Omental fat pad (tissue), 4 donors: Measurements from ENCODE around the gene FAIM2. TPM values are rescaled to one million over a fixed set of nuclear protein-coding genes. Genes with fewer than 3 reads are reported as not detected.

Experiments used
- ATAC-seq: fragments of 150-250 bp; one replicate; pipeline ENCODE4 v1.9.1; 2016; ENCODE audit warnings: mild to moderate bottlenecking, moderate library complexity; ENCODE audit not compliant: low FRiP score
- DNase-seq: peaks from one replicate; pipeline ENCODE4 v3.0.0-alpha.2; 2019; ENCODE audit warnings: low spot score
- total RNA-seq, 4 donors: library from RNA; depleted of rRNA; stranded (reverse); fragments of >200 nt; gene quantifications; one replicate each; pipeline ENCODE4 v1.1.0, GENCODE V29; 2016
- TF ChIP-seq, protein P1 (sequence below), 3 donors: fragments of 450-650 bp; IDR thresholded peaks; one replicate each; pipeline ENCODE4 v1.5.1; 2016 to 2017; ENCODE audit warnings: antibody characterized with exemption in 3 of 3, mild to moderate bottlenecking in 3 of 3, moderate library complexity in 2 of 3

Gene FAIM2
- total RNA-seq, 4 donors from 2014 or later: 0.36 to 6.1 (median 3.1) TPM

DNA sequence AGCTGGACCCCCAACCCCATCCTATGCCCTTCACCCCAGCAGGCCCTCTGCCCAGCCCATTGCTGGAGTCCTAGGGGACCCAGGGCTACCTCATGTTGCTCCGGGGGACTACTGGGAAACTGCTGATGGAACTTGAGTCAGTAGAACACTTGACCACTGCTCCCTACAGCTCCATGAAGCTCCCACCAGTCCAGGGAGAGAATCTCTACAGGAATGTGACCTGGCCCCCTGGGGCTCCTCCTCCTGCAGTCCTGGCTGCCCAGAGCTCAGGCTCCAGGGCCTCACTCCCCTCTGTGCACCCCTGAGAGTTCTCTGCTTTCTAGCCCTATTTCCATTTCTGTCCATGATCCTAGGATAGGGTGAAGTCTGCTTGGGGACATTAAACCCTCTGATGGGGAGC, 36.0 kb upstream of the FAIM2 start:
- DNase-seq: no peak
- TF ChIP-seq, protein P1, sequence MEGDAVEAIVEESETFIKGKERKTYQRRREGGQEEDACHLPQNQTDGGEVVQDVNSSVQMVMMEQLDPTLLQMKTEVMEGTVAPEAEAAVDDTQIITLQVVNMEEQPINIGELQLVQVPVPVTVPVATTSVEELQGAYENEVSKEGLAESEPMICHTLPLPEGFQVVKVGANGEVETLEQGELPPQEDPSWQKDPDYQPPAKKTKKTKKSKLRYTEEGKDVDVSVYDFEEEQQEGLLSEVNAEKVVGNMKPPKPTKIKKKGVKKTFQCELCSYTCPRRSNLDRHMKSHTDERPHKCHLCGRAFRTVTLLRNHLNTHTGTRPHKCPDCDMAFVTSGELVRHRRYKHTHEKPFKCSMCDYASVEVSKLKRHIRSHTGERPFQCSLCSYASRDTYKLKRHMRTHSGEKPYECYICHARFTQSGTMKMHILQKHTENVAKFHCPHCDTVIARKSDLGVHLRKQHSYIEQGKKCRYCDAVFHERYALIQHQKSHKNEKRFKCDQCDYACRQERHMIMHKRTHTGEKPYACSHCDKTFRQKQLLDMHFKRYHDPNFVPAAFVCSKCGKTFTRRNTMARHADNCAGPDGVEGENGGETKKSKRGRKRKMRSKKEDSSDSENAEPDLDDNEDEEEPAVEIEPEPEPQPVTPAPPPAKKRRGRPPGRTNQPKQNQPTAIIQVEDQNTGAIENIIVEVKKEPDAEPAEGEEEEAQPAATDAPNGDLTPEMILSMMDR (IDR thresholded peaks at IDR 0.05): no peak
- no peak for ATAC-seq

DNA sequence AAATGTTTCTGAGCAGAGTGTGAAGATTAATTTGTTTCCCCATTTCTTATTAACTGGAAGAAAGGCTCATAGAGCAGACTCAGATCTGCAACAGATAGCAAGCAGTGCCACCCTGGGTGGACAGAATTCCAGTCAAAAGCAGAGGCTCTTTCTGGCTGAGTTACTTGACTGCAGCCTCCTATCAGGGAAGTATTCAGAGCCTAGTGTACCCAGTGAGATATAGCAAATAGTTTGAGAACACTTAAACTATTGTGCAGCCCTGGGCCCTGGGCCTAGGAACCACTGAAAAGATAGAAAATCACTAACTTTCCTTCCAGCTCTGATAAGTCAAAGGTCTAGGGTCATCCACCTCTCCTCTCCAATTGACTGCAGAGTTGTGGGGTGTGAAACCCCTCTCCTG, 35.6 kb upstream of the FAIM2 start:
- no peak for ATAC-seq
- TF ChIP-seq, protein P1 (IDR thresholded peaks at IDR 0.05): no peak
- DNase-seq: no peak

DNA sequence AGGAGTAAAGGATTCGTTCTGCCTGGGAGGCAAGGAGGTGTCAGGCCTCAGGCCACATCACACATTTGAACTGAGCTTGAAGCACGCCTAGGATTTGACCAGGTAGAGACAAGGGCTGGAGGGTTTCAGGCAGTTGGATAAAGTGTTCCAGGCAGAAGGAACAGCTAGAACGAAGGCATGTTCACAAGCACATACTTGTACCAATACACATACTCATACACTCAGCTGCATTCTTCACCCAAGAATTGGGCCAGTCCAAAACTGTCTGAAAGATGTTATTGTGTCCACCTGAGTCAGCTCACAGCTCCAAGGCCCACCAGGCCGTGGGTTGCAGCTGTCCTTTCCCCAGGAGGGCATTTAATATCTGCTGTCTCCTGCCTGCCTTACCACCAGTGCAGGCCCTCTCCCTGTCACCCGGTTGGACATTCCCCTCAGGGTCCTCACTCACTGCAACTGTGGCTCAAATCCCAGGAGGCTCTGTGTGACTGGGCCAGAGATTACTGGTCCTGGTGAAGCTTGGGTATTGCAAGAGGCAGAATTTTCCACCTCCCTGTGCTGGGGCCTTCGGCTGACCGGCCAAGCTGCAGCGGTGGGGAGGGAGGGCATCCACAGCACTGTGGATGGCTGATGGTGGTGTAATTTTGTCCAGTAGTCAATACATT, 34.1 kb upstream of the FAIM2 start:
- ATAC-seq: no peak
- DNase-seq: no peak
- TF ChIP-seq, protein P1 (IDR thresholded peaks at IDR 0.05): no peak

DNA sequence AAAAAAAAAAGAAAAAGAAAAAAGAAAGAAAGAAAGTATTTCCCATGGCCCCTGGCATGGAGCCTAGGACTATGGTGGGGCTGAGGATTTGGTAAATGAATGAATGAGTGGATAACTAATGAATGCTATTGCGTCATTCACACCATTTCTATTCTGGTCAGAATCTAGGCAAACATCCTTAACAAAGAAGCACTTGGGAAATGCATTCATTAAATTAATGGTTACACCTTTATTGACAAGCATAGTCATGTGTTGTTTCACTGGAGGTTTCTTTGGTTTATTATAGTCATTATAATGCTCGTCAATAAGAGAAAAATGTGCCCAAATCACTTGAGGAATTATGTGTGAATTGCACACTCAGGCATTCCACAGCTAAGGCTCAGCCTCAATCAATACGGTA, 33.2 kb upstream of the FAIM2 start:
- no peak for ATAC-seq
- TF ChIP-seq, protein P1 (IDR thresholded peaks at IDR 0.05): no peak
- no peak for DNase-seq

DNA sequence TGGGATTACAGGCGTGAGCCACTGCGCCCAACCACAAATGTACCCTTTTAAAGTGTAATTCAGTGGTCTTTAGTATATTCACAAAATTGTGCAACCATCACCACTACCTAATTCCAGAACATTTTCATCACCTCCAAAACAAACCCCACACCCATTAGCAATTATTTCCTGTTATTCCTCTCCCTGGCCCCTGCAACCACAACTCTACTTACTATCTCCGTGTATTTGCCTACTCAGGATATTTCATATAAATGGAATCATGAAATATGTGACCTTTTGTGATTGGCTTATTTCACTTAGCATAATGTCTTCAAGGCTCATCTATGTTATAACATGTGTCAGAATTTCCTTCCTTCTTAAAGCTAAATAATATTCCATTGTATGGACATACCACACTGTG, 30.8 kb upstream of the FAIM2 start:
- DNase-seq (no peak), ATAC-seq (no peak)
- TF ChIP-seq, protein P1 (IDR thresholded peaks at IDR 0.05): no peak

DNA sequence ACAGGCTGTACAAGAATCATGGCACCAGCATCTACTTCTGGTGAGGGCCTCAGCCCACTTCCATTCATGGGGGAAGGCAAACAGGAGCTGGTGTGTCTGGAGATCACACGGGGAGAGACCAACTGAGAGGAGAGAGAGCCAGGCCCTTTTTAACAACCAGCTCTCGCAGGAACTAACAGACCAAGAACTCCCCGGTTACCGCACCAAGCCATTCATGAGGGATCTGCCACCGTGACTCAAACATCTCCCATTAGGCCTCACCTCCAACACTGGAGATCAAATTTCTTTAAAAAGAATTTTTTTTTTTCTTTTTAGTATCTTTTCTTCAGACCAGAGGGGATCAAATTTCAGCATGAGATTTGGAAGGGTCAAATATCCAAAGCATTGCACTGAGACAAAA, 30.1 kb upstream of the FAIM2 start:
- DNase-seq (no peak), ATAC-seq (no peak)
- TF ChIP-seq, protein P1 (IDR thresholded peaks at IDR 0.05): no peak

DNA sequence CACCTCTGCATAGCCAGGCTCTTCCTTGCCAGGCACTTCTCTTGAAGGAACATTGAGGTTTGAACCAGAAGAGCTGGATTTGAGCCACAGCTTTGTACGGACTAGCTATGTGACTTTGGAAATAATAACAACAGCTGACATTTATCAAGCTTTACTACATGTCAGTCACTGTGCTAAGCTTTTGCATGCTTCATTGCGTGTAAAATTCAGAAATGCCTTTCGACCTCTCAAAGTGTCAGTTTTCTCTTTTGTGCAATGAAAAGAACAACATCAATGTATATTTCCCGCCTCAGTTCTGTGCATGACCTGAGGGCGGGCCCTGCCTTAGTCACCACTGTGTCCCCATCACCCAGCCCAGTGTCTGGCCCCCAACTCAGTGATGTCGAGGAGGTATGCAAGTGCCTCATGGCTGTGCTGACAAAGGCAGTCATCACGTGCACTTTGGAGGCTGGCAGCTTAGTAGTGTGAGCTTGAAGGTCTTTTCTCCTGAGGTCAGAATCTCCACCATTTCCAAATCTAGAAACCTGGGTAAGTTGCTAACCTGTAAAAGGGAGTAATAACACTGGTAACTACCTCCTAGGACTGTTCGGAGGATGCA, 28.9 kb upstream of the FAIM2 start:
- TF ChIP-seq, protein P1 (IDR thresholded peaks at IDR 0.05): no peak
- DNase-seq (no peak), ATAC-seq (no peak)
